WTC11 (cell line): ENCODE measurements around the gene MBP. TPM values are rescaled to one million over a fixed set of nuclear protein-coding genes. Genes with fewer than 3 reads are reported as not detected.

Experiments
- ATAC-seq: fragments of 200-7000 bp; cut with Tn5 transposase; 2 replicates; pipeline ENCODE4 v1.10.0; 2021; ENCODE audit warnings: mild to moderate bottlenecking, moderate library complexity
- CTCF ChIA-PET: fragments of 300-600 bp; sonication (Branson Sonifier 250); formaldehyde crosslinking; loops from one replicate; lab custom pipeline; 2021; ENCODE audit warnings: antibody characterized with exemption; lab: Charles Lee
- POLR2A ChIA-PET: fragments of 350-600 bp; sonication (Branson Sonifier 250); formaldehyde crosslinking; loops from one replicate; lab custom pipeline; 2021; ENCODE audit warnings: antibody characterized with exemption; lab: Charles Lee
- DNase-seq: peaks from one replicate; pipeline ENCODE4 v3.0.0; 2021; ENCODE audit warnings: low spot score
- H3K27ac Mint-ChIP-seq: 2 replicates; pipeline ENCODE4 v1.8.0; 2021; ENCODE audit warnings: mixed read lengths
- H3K27me3 Mint-ChIP-seq: 2 replicates; pipeline ENCODE4 v1.8.0; 2021; ENCODE audit warnings: low read depth, mild to moderate bottlenecking, moderate library complexity, mixed read lengths
- H3K36me3 Mint-ChIP-seq: 2 replicates; pipeline ENCODE4 v1.8.0; 2021; ENCODE audit warnings: mixed read lengths
- H3K4me1 Mint-ChIP-seq: 2 replicates; pipeline ENCODE4 v1.8.0; 2022; ENCODE audit warnings: mixed read lengths
- H3K4me3 Mint-ChIP-seq: 2 replicates; pipeline ENCODE4 v1.8.0; 2021; ENCODE audit warnings: mild to moderate bottlenecking, moderate library complexity, mixed read lengths
- H3K9me3 Mint-ChIP-seq: 2 replicates; pipeline ENCODE4 v1.8.0; 2021; ENCODE audit warnings: mixed read lengths
- CREM ChIP-seq: sonication (generic); formaldehyde crosslinking; IDR thresholded peaks from 2 replicates; pipeline ENCODE4 v1.8.1; 2022; ENCODE audit warnings: mild to moderate bottlenecking, missing genetic modification reagents, moderate library complexity
- ELF4 ChIP-seq: sonication (generic); formaldehyde crosslinking; IDR thresholded peaks from 2 replicates; pipeline ENCODE4 v1.8.1; 2022; ENCODE audit warnings: low read depth, mild to moderate bottlenecking, moderate library complexity, missing genetic modification reagents
- EMX1 ChIP-seq: fragments of 250-450 bp; sonication (Bioruptor Pico); IDR thresholded peaks from 2 replicates; pipeline ENCODE4 v1.8.0; 2021; ENCODE audit warnings: mild to moderate bottlenecking
- ESRRA ChIP-seq: sonication (generic); formaldehyde crosslinking; IDR thresholded peaks from 2 replicates; pipeline ENCODE4 v1.8.1; 2022; ENCODE audit warnings: mild to moderate bottlenecking, missing genetic modification reagents, borderline replicate concordance
- FOXP1 ChIP-seq: sonication (generic); formaldehyde crosslinking; IDR thresholded peaks from 2 replicates; pipeline ENCODE4 v1.8.0; 2022; ENCODE audit warnings: missing genetic modification reagents, mild to moderate bottlenecking, moderate library complexity, borderline replicate concordance
- GABPB1 ChIP-seq: sonication (generic); formaldehyde crosslinking; IDR thresholded peaks from 2 replicates; pipeline ENCODE4 v1.8.1; 2023; ENCODE audit warnings: mild to moderate bottlenecking, missing genetic modification reagents
- KAT7 ChIP-seq: sonication (generic); formaldehyde crosslinking; IDR thresholded peaks from 2 replicates; pipeline ENCODE4 v1.8.1; 2023; ENCODE audit warnings: missing genetic modification reagents, mild to moderate bottlenecking, borderline replicate concordance
- NFYB ChIP-seq: sonication (generic); formaldehyde crosslinking; conservative IDR thresholded peaks from 2 replicates; pipeline ENCODE4 v1.8.0; 2022; ENCODE audit warnings: low read depth, missing genetic modification reagents
- NR2C2 ChIP-seq: sonication (generic); formaldehyde crosslinking; IDR thresholded peaks from 2 replicates; pipeline ENCODE4 v1.8.0; 2022; ENCODE audit warnings: mild to moderate bottlenecking, missing genetic modification reagents
- NR3C1 ChIP-seq: sonication (generic); formaldehyde crosslinking; conservative IDR thresholded peaks from 2 replicates; pipeline ENCODE4 v1.8.1; 2023; ENCODE audit warnings: low read depth, mild to moderate bottlenecking, missing genetic modification reagents
- RELA ChIP-seq: sonication (generic); formaldehyde crosslinking; IDR thresholded peaks from 2 replicates; pipeline ENCODE4 v1.8.1; 2022; ENCODE audit warnings: missing genetic modification reagents, mild to moderate bottlenecking, borderline replicate concordance
- SOX15 ChIP-seq: fragments of 250-450 bp; sonication (Bioruptor Pico); IDR thresholded peaks from 2 replicates; pipeline ENCODE4 v1.9.0; 2021; ENCODE audit warnings: mild to moderate bottlenecking
- SP1 ChIP-seq: sonication (generic); formaldehyde crosslinking; conservative IDR thresholded peaks from 2 replicates; pipeline ENCODE4 v1.8.1; 2022; ENCODE audit warnings: missing genetic modification reagents
- TEAD1 ChIP-seq: sonication (generic); formaldehyde crosslinking; IDR thresholded peaks from 2 replicates; pipeline ENCODE4 v1.8.0; 2022; ENCODE audit warnings: mild to moderate bottlenecking, missing genetic modification reagents
- TP53 ChIP-seq: sonication (generic); formaldehyde crosslinking; IDR thresholded peaks from 2 replicates; pipeline ENCODE4 v1.8.1; 2023; ENCODE audit warnings: mild to moderate bottlenecking, missing genetic modification reagents
- ZNF219 ChIP-seq: sonication (generic); formaldehyde crosslinking; IDR thresholded peaks from 2 replicates; pipeline ENCODE4 v1.8.0; 2023; ENCODE audit warnings: missing genetic modification reagents, mild to moderate bottlenecking, borderline replicate concordance
- ZNF232 ChIP-seq: sonication (generic); formaldehyde crosslinking; IDR thresholded peaks from 2 replicates; pipeline ENCODE4 v1.8.0; 2022; ENCODE audit warnings: mild to moderate bottlenecking, missing genetic modification reagents
- ZNF263 ChIP-seq: sonication (generic); formaldehyde crosslinking; IDR thresholded peaks from 2 replicates; pipeline ENCODE4 v1.8.1; 2022; ENCODE audit warnings: low read depth, mild to moderate bottlenecking, moderate library complexity, missing genetic modification reagents
- total RNA-seq: library from RNA; stranded (reverse); gene quantifications from 3 replicates; pipeline ENCODE4 v1.2.3, GENCODE V29; 2021
- TF ChIP-seq, protein P1 (sequence below): fragments of 250-450 bp; sonication (Bioruptor Pico); IDR thresholded peaks from 2 replicates; pipeline ENCODE4 v1.9.0; 2021; ENCODE audit warnings: moderate library complexity, mild to moderate bottlenecking, inconsistent platforms, borderline replicate concordance
- TF ChIP-seq, protein P2 (sequence below): sonication (generic); formaldehyde crosslinking; IDR thresholded peaks from 2 replicates; pipeline ENCODE4 v1.8.1; 2022; ENCODE audit warnings: mild to moderate bottlenecking, moderate library complexity, missing genetic modification reagents
- TF ChIP-seq, protein P3 (sequence below): fragments of 250-450 bp; sonication (Bioruptor Pico); conservative IDR thresholded peaks from 2 replicates; pipeline ENCODE4 v1.9.0; 2021; ENCODE audit warnings: mild to moderate bottlenecking
- TF ChIP-seq, protein P4 (sequence below): sonication (generic); formaldehyde crosslinking; IDR thresholded peaks from 2 replicates; pipeline ENCODE4 v1.8.0; 2022; ENCODE audit warnings: mild to moderate bottlenecking, missing genetic modification reagents
- TF ChIP-seq, protein P5 (sequence below): sonication (generic); formaldehyde crosslinking; IDR thresholded peaks from 2 replicates; pipeline ENCODE4 v1.8.1; 2023; ENCODE audit warnings: mild to moderate bottlenecking, missing genetic modification reagents

MBP gene
- total RNA-seq, 1 experiment from 2014 or later = 19.6 TPM

DNA sequence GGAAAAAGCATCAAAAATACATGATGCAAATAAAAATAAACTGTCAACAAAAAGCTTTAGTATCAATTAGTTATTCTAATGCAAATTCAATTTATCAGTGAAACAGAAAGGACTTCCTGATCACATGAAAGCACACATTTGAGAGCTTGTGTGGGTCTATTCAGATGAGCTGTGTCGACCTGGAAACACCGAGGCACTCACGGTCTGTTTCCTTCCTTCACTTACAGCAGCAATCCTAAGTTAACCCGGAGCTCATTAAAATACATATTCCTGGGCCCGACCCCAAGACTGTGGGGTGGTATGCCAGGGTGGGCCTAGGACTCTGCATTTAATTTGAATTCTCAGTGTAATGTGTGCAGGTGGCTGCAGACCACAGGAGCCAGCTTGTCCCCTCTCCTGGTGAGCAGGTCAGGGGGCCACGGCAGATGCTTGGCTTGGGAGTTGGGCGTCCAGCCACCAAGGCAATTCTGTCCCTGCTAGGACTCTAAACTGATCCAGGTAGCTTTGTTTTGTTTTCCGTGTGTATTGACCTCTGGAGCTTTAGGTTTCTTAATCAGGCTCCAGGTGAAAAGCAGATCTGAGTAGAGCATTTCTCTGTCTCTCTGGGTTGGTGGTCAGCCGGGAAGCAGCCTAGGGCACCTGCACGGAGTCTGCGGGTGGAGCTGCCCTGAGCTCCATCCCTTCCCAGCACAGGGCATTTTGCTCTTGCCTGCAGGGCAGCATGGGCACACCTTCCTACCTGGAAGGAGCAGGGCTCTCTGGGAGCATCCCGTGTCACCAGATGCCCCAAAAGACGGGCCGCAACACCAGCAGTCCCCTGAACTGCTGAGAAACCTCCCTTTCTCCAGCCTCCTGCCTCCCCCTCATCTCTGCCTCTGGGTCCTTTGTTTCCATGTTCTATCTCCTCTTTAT, 9.0 kb downstream of the MBP start:
- DNase-seq (no peak), ATAC-seq (no peak; the same call in 1 of the 2 replicates)
- CTCF ChIA-PET = interaction anchor here (0.6 to 1.5 kb wide), 7 partner anchors 9 to 244 kb away, joined by 3 to 8 read pairs (median 5); no protein-coding TSS in a partner anchor
- Mint-ChIP-seq H3K9me3 (no peaks in the 10 kb centered on the region), H3K4me3 (no peak overlapping the region), H3K4me1 (peaks cover 55% of the 10 kb centered on the region), H3K27ac (peak overlapping the region; percentile 85), H3K27me3 (no peaks in the 10 kb centered on the region), H3K36me3 (no peaks in the 10 kb centered on the region)
- TF ChIP-seq TP53 (CRISPR knock-in tag) (no peak), RELA (CRISPR knock-in tag) (no peak), ZNF232 (CRISPR knock-in tag) (no peak), ZNF219 (CRISPR knock-in tag) (no peak), SOX15 (no peak), ELF4 (no peak), NR2C2 (CRISPR knock-in tag) (no peak), NFYB (CRISPR knock-in tag) (no peak), NR3C1 (CRISPR knock-in tag) (no peak)
- TF ChIP-seq, protein P1, sequence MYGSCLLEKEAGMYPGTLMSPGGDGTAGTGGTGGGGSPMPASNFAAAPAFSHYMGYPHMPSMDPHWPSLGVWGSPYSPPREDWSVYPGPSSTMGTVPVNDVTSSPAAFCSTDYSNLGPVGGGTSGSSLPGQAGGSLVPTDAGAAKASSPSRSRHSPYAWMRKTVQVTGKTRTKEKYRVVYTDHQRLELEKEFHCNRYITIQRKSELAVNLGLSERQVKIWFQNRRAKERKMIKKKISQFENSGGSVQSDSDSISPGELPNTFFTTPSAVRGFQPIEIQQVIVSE = no peak
- TF ChIP-seq, protein P2, sequence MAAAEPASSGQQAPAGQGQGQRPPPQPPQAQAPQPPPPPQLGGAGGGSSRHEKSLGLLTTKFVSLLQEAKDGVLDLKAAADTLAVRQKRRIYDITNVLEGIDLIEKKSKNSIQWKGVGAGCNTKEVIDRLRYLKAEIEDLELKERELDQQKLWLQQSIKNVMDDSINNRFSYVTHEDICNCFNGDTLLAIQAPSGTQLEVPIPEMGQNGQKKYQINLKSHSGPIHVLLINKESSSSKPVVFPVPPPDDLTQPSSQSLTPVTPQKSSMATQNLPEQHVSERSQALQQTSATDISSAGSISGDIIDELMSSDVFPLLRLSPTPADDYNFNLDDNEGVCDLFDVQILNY (CRISPR knock-in tag) = no peak
- POLR2A ChIA-PET = interaction anchor here (0.8 kb wide), 1 partner anchor 9 kb away, joined by 4 read pairs; the partner anchor contains the start of gene MBP

DNA sequence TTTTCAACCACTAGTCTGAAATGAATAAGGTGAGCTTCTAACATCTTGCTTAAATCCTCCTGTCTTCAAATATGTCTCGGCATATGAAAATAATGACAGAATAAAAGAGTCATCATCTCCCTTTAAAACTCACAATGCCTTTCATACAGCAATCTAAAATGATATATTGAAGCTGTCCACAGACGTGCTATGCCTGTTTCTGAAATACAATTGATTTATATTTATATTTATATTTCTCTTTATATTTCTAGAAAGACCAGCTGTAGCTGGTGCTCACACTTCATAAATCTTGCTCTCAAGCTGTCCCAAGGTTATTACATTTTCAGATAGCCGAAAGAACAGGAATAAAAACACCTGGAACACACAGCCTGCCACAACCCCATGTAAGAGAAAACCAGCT, 11.1 kb downstream of the MBP start:
- Mint-ChIP-seq H3K27me3 (no peaks in the 10 kb centered on the region), H3K36me3 (no peaks in the 10 kb centered on the region), H3K4me1 (peaks cover 62% of the 10 kb centered on the region), H3K27ac (no peak overlapping the region), H3K9me3 (no peaks in the 10 kb centered on the region), H3K4me3 (no peak overlapping the region)
- POLR2A ChIA-PET = interaction anchor here (0.6 kb wide), 1 partner anchor 10 kb away, joined by 3 read pairs; no protein-coding TSS in a partner anchor
- CTCF ChIA-PET = interaction anchor here (0.7 to 1.8 kb wide), 8 partner anchors 10 to 90 kb away, joined by 3 to 6 read pairs (median 4); partner anchors contain the start of gene MBP
- TF ChIP-seq ESRRA (CRISPR knock-in tag) (no peak), KAT7 (CRISPR knock-in tag) (no peak)
- DNase-seq (no peak), ATAC-seq (no peak)

DNA sequence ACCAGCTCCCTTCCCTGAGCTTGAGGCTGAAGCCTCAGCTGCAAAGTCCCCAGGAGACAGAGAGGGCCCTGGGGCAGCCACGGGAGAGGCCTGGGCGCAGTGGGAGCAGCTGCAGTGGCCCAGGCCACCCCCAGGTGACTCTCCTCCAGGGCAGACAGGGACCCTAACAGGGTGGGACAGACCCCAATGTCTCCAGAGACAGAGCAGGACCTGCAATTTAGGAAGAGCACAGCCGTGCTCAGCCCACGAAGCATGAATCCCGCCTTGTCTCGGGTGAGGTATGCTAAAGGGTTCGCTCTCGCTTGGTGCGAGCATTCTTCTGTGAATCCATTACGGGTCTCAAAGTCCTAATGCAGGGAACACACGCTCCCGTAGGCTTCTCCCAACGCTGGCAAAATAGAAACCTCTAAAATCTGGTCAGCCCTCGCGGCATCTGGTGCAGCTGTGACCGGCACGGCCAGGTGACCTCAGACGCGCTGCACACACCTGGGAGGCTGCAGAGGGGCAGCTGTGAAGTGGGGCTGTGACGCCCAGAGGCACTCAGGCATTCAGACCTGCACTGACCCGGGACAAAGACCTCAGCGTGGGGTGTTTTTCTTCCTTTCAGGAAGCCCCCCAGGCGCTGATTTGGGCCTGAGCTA, 12.6 kb downstream of the MBP start:
- Mint-ChIP-seq H3K4me3 (no peak overlapping the region), H3K36me3 (peaks cover 7% of the 10 kb centered on the region), H3K4me1 (peaks cover 63% of the 10 kb centered on the region), H3K27ac (peak overlapping the region; percentile 53; the same call in 1 of the 2 replicates), H3K9me3 (no peaks in the 10 kb centered on the region), H3K27me3 (no peaks in the 10 kb centered on the region)
- ChIA-PET CTCF (interaction anchor here (1.8 kb wide), 1 partner anchor 12 kb away, joined by 5 read pairs; no protein-coding TSS in a partner anchor), POLR2A (no interaction called here)
- ATAC-seq (peak; percentile 24; the same call in 1 of the 2 replicates), DNase-seq (no peak)
- no peak for TF ChIP-seq GABPB1 (CRISPR knock-in tag)
- TF ChIP-seq, protein P3, sequence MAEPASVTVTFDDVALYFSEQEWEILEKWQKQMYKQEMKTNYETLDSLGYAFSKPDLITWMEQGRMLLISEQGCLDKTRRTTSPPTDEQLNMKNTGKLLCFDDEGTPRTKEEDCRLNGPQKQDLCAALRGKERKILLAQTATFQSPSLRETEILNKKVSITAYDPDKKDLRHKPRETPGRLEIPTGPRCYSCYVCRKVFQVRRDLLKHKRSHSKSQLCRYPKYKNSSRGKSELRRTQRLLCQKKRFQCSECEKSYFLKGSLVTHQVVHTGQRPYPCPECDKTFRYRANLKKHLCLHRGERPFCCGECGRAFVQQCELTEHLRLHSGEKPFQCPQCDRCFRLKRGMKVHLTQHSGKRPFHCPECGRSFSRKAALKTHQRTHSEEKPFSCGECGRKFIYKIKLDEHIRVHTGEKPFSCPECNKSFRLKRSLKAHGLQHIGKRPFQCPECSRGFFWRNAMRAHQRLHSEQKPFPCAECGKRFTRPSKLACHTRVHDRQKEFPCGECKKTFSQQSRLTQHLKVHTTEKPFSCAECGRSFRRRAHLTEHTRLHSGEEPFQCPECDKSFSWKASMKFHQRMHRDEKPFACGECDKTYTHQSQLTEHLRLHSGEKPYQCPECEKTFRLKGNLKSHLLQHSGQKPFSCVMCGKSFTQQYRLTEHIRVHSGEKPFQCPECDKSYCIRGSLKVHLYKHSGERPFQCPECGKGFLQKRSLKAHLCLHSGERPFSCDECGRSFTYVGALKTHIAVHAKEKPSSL (CRISPR knock-in tag) = no peak
- no peak for TF ChIP-seq ZNF263 (CRISPR knock-in tag)
- no peak for TF ChIP-seq ZNF232 (CRISPR knock-in tag)
- TF ChIP-seq, protein P4, sequence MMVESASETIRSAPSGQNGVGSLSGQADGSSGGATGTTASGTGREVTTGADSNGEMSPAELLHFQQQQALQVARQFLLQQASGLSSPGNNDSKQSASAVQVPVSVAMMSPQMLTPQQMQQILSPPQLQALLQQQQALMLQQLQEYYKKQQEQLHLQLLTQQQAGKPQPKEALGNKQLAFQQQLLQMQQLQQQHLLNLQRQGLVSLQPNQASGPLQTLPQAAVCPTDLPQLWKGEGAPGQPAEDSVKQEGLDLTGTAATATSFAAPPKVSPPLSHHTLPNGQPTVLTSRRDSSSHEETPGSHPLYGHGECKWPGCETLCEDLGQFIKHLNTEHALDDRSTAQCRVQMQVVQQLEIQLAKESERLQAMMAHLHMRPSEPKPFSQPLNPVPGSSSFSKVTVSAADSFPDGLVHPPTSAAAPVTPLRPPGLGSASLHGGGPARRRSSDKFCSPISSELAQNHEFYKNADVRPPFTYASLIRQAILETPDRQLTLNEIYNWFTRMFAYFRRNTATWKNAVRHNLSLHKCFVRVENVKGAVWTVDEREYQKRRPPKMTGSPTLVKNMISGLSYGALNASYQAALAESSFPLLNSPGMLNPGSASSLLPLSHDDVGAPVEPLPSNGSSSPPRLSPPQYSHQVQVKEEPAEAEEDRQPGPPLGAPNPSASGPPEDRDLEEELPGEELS = no peak
- no peak for TF ChIP-seq TEAD1
- no peak for TF ChIP-seq EMX1
- TF ChIP-seq FOXP1 (CRISPR knock-in tag) = no peak
- TF ChIP-seq SP1 (CRISPR knock-in tag) = no peak
- TF ChIP-seq CREM = no peak
- TF ChIP-seq, protein P5, sequence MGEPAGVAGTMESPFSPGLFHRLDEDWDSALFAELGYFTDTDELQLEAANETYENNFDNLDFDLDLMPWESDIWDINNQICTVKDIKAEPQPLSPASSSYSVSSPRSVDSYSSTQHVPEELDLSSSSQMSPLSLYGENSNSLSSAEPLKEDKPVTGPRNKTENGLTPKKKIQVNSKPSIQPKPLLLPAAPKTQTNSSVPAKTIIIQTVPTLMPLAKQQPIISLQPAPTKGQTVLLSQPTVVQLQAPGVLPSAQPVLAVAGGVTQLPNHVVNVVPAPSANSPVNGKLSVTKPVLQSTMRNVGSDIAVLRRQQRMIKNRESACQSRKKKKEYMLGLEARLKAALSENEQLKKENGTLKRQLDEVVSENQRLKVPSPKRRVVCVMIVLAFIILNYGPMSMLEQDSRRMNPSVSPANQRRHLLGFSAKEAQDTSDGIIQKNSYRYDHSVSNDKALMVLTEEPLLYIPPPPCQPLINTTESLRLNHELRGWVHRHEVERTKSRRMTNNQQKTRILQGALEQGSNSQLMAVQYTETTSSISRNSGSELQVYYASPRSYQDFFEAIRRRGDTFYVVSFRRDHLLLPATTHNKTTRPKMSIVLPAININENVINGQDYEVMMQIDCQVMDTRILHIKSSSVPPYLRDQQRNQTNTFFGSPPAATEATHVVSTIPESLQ (CRISPR knock-in tag) = no peak
- no peak for TF ChIP-seq RELA (CRISPR knock-in tag)
